22Rv1 (cell line): Measurements from ENCODE around the gene CACNA1C.

Experiments
- ZFX ChIP-seq: fragments of 450-650 bp; IDR thresholded peaks from 2 replicates; pipeline ENCODE4 v1.6.1; 2017; ENCODE audit warnings: antibody characterized with exemption, borderline replicate concordance
- TF ChIP-seq, protein P1 (sequence below): fragments of 450-650 bp; IDR thresholded peaks from 2 replicates; pipeline ENCODE4 v1.5.1; 2017; ENCODE audit warnings: mild to moderate bottlenecking

DNA sequence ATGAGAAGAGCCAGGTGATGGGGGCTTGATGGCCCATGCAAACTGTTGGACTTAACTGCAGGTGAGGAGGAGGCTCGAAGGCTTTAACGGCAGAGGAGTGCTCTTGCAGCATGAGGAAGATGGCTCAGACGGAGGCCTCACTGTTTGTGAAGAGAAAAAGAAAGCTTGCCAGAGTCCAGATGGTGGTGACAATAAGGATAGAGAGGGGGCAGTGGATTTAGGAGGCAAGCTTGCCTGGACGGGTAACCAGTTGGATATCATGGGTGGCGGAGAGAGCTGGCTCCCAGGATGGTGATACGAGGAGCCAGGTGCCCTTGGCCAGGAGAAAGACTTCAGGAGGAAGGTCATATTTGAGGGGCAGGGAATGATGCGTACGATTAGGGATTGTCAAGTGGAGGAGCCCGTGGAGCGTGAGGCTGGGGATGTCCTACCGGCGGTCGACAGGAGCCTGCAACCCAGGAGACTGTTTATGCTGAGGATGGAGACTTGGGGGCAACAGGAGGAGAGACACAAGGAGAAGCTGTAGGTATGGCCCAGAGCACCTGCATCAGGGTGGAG, 71.8 kb downstream of the CACNA1C start:
- TF ChIP-seq, protein P1, sequence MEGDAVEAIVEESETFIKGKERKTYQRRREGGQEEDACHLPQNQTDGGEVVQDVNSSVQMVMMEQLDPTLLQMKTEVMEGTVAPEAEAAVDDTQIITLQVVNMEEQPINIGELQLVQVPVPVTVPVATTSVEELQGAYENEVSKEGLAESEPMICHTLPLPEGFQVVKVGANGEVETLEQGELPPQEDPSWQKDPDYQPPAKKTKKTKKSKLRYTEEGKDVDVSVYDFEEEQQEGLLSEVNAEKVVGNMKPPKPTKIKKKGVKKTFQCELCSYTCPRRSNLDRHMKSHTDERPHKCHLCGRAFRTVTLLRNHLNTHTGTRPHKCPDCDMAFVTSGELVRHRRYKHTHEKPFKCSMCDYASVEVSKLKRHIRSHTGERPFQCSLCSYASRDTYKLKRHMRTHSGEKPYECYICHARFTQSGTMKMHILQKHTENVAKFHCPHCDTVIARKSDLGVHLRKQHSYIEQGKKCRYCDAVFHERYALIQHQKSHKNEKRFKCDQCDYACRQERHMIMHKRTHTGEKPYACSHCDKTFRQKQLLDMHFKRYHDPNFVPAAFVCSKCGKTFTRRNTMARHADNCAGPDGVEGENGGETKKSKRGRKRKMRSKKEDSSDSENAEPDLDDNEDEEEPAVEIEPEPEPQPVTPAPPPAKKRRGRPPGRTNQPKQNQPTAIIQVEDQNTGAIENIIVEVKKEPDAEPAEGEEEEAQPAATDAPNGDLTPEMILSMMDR = no peak
- no peak for TF ChIP-seq ZFX
